Measurements from ENCODE around the gene KDM4F. TPM values are rescaled to one million over a fixed set of nuclear protein-coding genes. Genes with fewer than 3 reads are reported as not detected.
A peak's percentile ranks its signal among the peaks of the same experiment; 100 is the strongest.

Gene KDM4F
- total and polyA plus RNA-seq, 2 of the 8 experiments (the other 6 are each of a cell fraction or from before 2014, with no cell fraction given): not detected

GRCh38 chr11:95014184-95014821, 34.9 kb upstream of the KDM4F start:
- ChIA-PET POLR2A (ENCODE audit: partially characterized antibody) (no interaction called here), CTCF (ENCODE audit: partially characterized antibody) (no interaction called here)
- Histone ChIP-seq H2BK20ac (ENCODE audit: low read length) (no peak overlapping the region), H3K4me3 (ENCODE audit: extremely low read depth in 1 of 4, insufficient read depth in 2 of 4, low read depth in 3 of 4, low read length in 4 of 4) (no peak overlapping the region), H2AK5ac (ENCODE audit: low read depth, low read length) (no peak overlapping the region), H3K23me2 (ENCODE audit: low read depth, low read length) (no peaks in the 10 kb centered on the region), H4K20me1 (replicated peaks in 1 of 2; ENCODE audit: control insufficient read depth in 1 of 2, insufficient read depth in 2 of 2, low read length in 2 of 2) (no peaks in the 10 kb centered on the region), H2BK15ac (ENCODE audit: low read length) (no peak overlapping the region), H3K9ac (replicated peaks in 1 of 4; ENCODE audit: extremely low read depth in 1 of 4, low read depth in 3 of 4, low read length in 3 of 4) (no peak overlapping the region), H2AFZ (ENCODE audit: low read length) (peak overlapping the region; percentile 61), H3K4me2 (ENCODE audit: insufficient read depth in 1 of 2, low read depth in 2 of 2, low read length in 2 of 2) (no peak overlapping the region), H3K14ac (ENCODE audit: insufficient read length) (no peak overlapping the region), H2BK12ac (ENCODE audit: low read depth, low read length) (no peak overlapping the region), H4K91ac (replicated peaks; ENCODE audit: insufficient read length, low read length) (no peak overlapping the region), H3K79me1 (ENCODE audit: low read depth, low read length) (no peaks in the 10 kb centered on the region), H3K56ac (replicated peaks; ENCODE audit: insufficient read length, low read depth, low read length) (no peak overlapping the region), H2BK5ac (ENCODE audit: low read depth, low read length) (no peak overlapping the region), H4K8ac (ENCODE audit: extremely low read depth, insufficient read depth, low read length) (no peak overlapping the region), H3K79me2 (ENCODE audit: control insufficient read depth in 1 of 2, insufficient read depth in 2 of 2, low read length in 2 of 2) (no peaks in the 10 kb centered on the region), H3K36me3 (ENCODE audit: control insufficient read depth in 2 of 4, insufficient read depth in 4 of 4, low read length in 3 of 4) (no peaks in the 10 kb centered on the region), H3K18ac (ENCODE audit: extremely low read depth, low read length) (no peak overlapping the region), H3K4ac (replicated peaks; ENCODE audit: insufficient read length, low read depth, low read length) (no peak overlapping the region), H3K23ac (ENCODE audit: insufficient read length) (no peak overlapping the region), H4K5ac (ENCODE audit: insufficient read length, low read depth, low read length) (no peak overlapping the region), H3K9me3 (ENCODE audit: insufficient read depth in 2 of 2, low read depth in 1 of 2, low read length in 1 of 2) (no peaks in the 10 kb centered on the region), H3K27ac (ENCODE audit: low read depth, low read length) (no peak overlapping the region), H3K4me1 (replicated peaks in 1 of 4; ENCODE audit: control insufficient read depth in 3 of 4, insufficient read depth in 4 of 4, low read length in 3 of 4) (no peaks in the 10 kb centered on the region), H3K27me3 (replicated peaks in 1 of 4; ENCODE audit: control insufficient read depth in 3 of 4, extremely low read depth in 1 of 4, insufficient read depth in 3 of 4, low read length in 3 of 4) (no peaks in the 10 kb centered on the region), H2BK120ac (replicated peaks; ENCODE audit: low read depth, low read length) (no peak overlapping the region)
- FAIRE-seq (no peak), DNase-seq (ENCODE audit: low read depth in 1 of 2, low spot score in 2 of 2) (no peak)
- 96% methylated on average over 12 of the region's 12 CpGs; no CpG with 5 or more reads in 1 of the 2 experiments for WGBS, 2 experiments (ENCODE audit: extremely low coverage in 1 of 2, insufficient coverage in 1 of 2, insufficient read length in 1 of 2, insufficient replicate concordance in 2 of 2, low coverage in 1 of 2, low lambda C conversion rate in 2 of 2, missing lambda C conversion rate in 1 of 2)
- TF ChIP-seq JUN (IDR thresholded peaks at IDR 0.05; ENCODE audit: low read depth, low read length) (no peak), RFX5 (IDR thresholded peaks at IDR 0.05; ENCODE audit: borderline replicate concordance, low read depth, low read length) (no peak)
